ENCODE measurements around the gene FLYWCH1. TPM values are rescaled to one million over a fixed set of nuclear protein-coding genes. Genes with fewer than 3 reads are reported as not detected.
A peak's percentile ranks its signal among the peaks of the same experiment; 100 is the strongest.

The FLYWCH1 gene
- total RNA-seq, 2 donors from 2014 or later, result 31.0 to 37.7 TPM

GRCh38 chr16:2963074-2963722 lies 51.5 kb downstream of the FLYWCH1 start:
- DNase-seq (ENCODE audit: low spot score), result no peak
- intact Hi-C loops (cut with DNase I), result no loop called here

GRCh38 chr16:2963723-2964474 lies 52.2 kb downstream of the FLYWCH1 start, which contains the start of gene KREMEN2:
KREMEN2 (plus strand) TSS chr16:2964275; CDS start chr16:2964521, 246 bp downstream.
- DNase-seq (ENCODE audit: low spot score), result no peak
- intact Hi-C loops (cut with DNase I), result no loop called here

DNA sequence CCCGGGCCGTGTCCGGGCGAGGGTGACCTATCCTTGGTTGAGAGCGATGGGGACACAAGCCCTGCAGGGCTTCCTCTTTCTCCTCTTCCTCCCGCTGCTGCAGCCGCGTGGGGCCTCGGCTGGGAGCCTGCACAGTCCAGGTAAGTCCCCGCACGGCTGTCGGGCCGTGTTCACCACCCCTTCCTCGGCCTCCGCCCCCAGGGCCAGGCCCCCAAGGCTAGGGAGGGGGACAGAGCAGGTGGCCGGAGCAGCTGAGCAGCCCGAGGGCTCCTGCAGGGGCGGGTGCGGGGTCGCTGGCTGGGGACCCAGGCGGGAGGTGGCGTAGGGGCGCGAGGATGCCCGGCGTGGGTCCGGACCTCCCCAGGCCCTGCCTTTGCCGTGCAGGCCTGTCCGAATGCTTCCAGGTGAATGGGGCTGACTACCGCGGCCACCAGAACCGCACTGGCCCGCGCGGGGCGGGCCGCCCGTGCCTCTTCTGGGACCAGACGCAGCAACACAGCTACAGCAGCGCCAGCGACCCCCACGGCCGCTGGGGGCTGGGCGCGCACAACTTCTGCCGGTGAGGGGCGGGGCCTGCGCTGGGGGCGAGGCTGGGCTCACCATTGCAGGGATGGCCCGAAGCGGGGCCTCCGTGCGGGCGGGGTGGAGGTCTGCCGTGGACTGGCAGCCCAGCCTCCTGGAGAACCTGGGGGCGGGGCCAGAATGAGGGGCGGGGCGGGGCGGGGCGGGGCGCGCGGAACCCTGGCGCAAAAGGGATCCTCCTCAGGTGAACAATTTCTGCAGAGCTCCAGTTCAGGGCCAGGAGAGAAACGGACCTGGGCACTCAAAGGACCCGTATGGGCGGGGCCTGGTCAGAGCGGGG lies 53.0 kb downstream of the FLYWCH1 start:
- DNase-seq (ENCODE audit: low spot score), result no peak
- intact Hi-C loops (cut with DNase I), result no loop called here

DNA sequence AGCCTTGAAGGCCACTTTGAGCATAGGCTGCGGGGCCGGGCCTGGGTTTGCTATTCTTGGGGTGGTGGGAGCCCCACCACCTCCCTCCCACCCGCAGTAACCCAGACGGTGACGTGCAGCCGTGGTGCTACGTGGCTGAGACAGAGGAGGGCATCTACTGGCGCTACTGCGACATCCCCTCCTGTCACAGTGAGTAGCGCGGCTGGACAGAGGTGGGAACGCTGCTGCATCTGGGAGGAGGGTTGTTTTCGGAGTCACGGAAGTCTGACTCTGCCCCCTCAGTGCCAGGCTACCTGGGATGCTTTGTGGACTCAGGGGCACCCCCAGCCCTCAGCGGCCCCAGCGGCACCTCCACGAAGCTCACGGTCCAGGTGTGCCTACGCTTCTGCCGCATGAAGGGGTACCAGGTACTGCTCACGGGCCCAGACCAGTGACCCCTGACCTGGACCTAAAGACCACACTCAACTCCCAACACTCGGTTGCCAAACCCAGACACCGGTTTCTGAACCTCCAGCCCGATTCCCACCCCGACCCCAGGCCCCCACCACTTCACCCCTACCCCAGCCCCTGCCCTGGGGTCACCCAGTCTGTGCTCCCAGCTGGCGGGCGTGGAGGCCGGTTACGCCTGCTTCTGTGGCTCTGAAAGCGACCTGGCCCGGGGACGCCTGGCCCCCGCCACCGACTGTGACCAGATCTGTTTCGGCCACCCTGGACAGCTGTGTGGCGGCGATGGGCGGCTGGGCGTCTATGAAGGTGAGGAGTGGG lies 54.5 kb downstream of the FLYWCH1 start:
- DNase-seq (ENCODE audit: low spot score), result no peak
- intact Hi-C loops (cut with DNase I), result no loop called here

GRCh38 chr16:2966808-2967191 lies 55.1 kb downstream of the FLYWCH1 start:
- intact Hi-C loops (cut with DNase I), result no loop called here
- DNase-seq (ENCODE audit: low spot score), result no peak

- no peak for DNase-seq (ENCODE audit: low spot score)
- intact Hi-C loops (cut with DNase I), result no loop called here
These were observed 55.5 kb downstream of the FLYWCH1 start for GRCh38 chr16:2967211-2967631.

DNA sequence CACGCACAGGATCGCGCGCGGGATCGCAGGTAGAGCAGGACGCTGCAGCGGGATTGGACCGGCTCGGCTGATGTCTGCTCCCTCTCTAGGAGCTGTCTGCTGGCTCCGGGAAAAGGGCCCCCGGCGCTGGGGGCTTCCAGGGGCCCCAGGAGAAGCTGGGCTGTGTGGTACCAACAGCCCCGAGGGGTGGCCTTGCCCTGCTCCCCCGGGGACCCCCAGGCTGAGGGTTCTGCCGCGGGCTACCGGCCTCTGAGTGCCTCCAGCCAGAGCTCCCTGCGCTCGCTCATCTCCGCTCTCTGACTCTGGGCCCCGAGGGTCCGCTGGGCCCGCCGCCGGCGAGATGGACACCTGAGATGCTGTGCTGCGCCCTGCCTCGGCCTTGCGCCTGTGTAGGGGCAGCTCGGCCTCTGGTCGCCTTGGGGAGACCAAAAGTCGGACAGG lies 56.0 kb downstream of the FLYWCH1 start:
- intact Hi-C loops (cut with DNase I), result no loop called here
- DNase-seq (ENCODE audit: low spot score), result no peak

GRCh38 chr16:2968368-2968737 lies 56.6 kb downstream of the FLYWCH1 start:
- DNase-seq (ENCODE audit: low spot score), result no peak
- intact Hi-C loops (cut with DNase I), result no loop called here

- DNase-seq (ENCODE audit: low spot score), result peak; percentile 96
- intact Hi-C loops (cut with DNase I), result no loop called here
These were observed 57.2 kb downstream of the FLYWCH1 start, which contains the start of gene PAQR4 for GRCh38 chr16:2968738-2969544. PAQR4 (plus strand) TSS chr16:2969348; CDS start chr16:2969675, 327 bp downstream.

DNA sequence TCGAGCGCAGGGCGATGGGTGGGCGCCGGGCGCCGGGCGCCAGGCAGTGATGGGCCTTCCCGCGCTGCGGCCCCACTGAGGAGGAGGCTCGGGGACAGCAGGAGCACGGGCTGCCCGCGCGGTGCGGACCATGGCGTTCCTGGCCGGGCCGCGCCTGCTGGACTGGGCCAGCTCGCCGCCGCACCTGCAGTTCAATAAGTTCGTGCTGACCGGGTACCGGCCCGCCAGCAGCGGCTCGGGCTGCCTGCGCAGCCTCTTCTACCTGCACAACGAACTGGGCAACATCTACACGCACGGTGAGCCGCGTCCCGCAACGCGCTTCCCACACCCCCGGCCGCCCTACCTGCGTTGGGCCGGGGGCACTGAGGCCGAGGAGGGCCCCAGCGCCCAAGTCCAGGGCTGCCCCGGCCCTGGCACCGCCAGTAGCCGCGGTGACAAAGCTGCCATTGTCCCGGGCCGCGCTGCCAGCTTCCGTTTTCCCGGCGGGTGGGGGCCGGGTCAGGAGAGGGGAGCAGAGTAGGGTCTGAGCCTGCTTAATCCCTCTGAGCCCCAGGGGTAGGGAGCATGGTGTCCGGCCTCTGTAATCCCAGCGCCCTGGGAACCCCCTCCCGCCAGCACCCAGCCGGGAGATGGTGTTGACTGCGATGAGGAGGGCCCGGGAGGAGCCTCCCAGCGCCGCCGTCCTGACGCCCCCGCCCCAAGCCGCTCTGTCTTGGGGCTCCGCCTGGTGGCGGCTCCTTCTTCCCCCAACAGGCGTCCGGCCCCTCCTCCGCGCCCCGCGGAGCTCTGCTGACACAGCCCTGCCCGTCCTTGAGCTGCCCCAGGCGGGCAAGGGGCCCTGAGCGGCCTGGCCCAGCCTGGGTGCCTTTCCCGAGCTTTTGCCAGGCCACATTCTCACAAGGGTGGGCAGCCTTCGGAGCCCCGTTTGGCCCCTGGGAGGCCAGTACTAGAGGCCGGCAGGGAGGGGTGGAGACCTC lies 58.1 kb downstream of the FLYWCH1 start:
- no peak for DNase-seq (ENCODE audit: low spot score)
- intact Hi-C loops (cut with DNase I), result no loop called here

DNA sequence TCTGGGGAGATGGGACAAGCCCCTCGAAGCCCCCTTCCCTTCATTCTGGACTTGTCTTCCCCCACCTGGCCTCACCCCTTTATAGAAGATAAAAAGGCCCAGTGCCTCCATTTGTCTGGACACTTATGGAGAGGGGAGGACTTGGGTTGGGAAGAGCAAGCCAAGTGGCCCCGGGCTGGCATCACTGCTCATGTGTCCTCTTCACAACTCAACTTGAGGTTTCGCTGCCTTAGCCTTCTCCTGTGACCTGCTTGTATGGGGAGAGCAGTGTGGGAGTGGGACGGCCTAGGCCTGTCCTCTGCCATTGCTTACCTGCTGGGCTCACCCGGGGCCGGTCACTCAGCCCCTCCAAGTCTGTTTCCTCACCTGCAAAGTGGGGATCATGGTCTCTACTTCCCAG lies 58.8 kb downstream of the FLYWCH1 start:
- DNase-seq (ENCODE audit: low spot score), result no peak
- intact Hi-C loops (cut with DNase I), result no loop called here

- intact Hi-C loops (cut with DNase I), result no loop called here
- DNase-seq (ENCODE audit: low spot score), result no peak
These were observed 59.6 kb downstream of the FLYWCH1 start for GRCh38 chr16:2971134-2971984.

GRCh38 chr16:2971985-2972784 lies 60.5 kb downstream of the FLYWCH1 start:
- intact Hi-C loops (cut with DNase I), result no loop called here
- no peak for DNase-seq (ENCODE audit: low spot score)

- intact Hi-C loops (cut with DNase I), result no loop called here
- no peak for DNase-seq (ENCODE audit: low spot score)
These were observed 61.4 kb downstream of the FLYWCH1 start for GRCh38 chr16:2973093-2973492.

DNA sequence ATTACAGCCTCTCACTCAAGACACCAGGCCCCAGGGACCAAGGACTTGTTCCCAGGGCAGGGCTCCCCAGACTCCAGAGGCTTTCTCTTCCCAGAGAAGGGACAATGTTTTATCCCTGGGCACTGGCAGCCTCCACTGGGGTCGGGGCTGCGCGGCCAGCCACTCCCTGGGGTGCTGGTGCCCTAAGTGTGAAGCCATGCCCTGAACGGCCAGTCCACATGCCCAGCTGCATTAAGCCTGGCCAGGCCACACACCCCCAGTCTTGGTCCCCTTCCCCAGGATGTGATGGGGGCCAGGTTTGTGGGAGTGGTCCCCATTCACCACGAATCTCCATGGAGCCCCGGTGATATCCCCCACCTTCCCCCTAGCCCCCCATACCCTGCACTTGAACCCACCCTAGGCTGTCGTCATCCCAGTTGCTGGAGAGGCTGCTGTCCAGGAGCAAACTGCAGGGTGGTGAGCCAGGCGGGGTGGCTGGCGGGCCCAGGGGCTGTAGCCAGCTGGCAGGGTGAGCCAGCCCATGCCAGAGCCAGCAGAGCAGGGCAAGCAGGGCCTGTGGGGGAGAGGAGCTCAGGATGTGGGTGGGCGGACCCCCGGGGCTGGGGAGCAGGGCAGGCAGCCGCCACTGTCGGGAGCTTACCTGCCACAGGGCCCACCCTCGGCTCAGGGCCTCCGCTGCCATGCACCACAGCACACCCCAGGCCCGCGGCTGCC lies 62.0 kb downstream of the FLYWCH1 start:
- DNase-seq (ENCODE audit: low spot score), result no peak

More for the DNA sequence above, 62.0 kb downstream of the FLYWCH1 start:
- intact Hi-C loops (cut with DNase I), result no loop called here
